Tibial nerve (tissue), 4 donors: Measurements from ENCODE around the gene CREG2. TPM values are rescaled to one million over a fixed set of nuclear protein-coding genes. Genes with fewer than 3 reads are reported as not detected.

ENCODE experiments used
- DNase-seq, 2 donors: peaks; one replicate each; pipeline ENCODE4 v3.0.0-alpha.2; 2019; ENCODE audit warnings: low spot score in 2 of 2
- H3K27ac ChIP-seq, 4 donors: fragments of 200-600 bp; sonication (generic) in 3 of 4; one replicate each; pipeline ENCODE4 v1.5.1; 2017 to 2019; ENCODE audit warnings: mild to moderate bottlenecking in 1 of 4
- H3K27me3 ChIP-seq, 2 donors: fragments of 200-600 bp; sonication (generic) in 1 of 2; one replicate each; pipeline versions ENCODE4 v1.5.1 to v1.6.0; 2017 to 2019
- H3K36me3 ChIP-seq, 3 donors: fragments of 200-600 bp; sonication (generic); one replicate each; pipeline ENCODE4 v1.5.1; 2018 to 2019
- H3K4me1 ChIP-seq, 4 donors: fragments of 200-600 bp; sonication (generic) in 3 of 4; one replicate each; pipeline ENCODE4 v1.5.1; 2017 to 2019
- H3K4me3 ChIP-seq, 4 donors: fragments of 200-600 bp; sonication (generic) in 3 of 4; one replicate each; pipeline ENCODE4 v1.5.1; 2017 to 2019; ENCODE audit warnings: mild to moderate bottlenecking in 1 of 4, moderate library complexity in 1 of 4
- H3K9me3 ChIP-seq, 4 donors: fragments of 200-600 bp; sonication (generic) in 3 of 4; one replicate each; pipeline ENCODE4 v1.5.1; 2017 to 2019
- CTCF ChIP-seq, 5 experiments: fragments of 200-600 bp in 3 of 5; fragments of 450-650 bp in 2 of 5; sonication (generic) in 3 of 5; IDR thresholded peaks; one replicate each; pipeline ENCODE4 v1.5.1; 2016 to 2019; ENCODE audit warnings: antibody characterized with exemption in 5 of 5, mild to moderate bottlenecking in 3 of 5, moderate library complexity in 2 of 5
- EP300 ChIP-seq, 2 donors: sonication (generic); formaldehyde crosslinking; IDR thresholded peaks; one replicate each; pipeline ENCODE4 v1.6.1; 2017; ENCODE audit warnings: antibody characterized with exemption in 2 of 2, mild to moderate bottlenecking in 1 of 2
- POLR2A ChIP-seq, 2 donors: fragments of 450-650 bp; IDR thresholded peaks; one replicate each; pipeline ENCODE4 v1.6.1; 2017; ENCODE audit warnings: antibody characterized with exemption in 2 of 2, mild to moderate bottlenecking in 2 of 2, moderate library complexity in 2 of 2
- WGBS, 2 donors: methylation state at CpG; one replicate each; pipeline ENCODE4 v1.1.5; 2018; 5-methylcytosine and 5-hydroxymethylcytosine counted together
- total RNA-seq, 4 donors: library from RNA; depleted of rRNA; stranded (reverse); fragments of >200 nt; gene quantifications; one replicate each; pipeline ENCODE4 v1.1.0, GENCODE V29; 2016

The CREG2 gene
- total RNA-seq, 4 donors from 2014 or later, result not detected

- H3K4me3 ChIP-seq, result no peak overlapping the region
- WGBS, 2 donors, result 75 to 78% methylated on average over 5 of the region's 5 CpGs
Observed at GRCh38 chr2:101416609-101417008, 29.3 kb upstream of the CREG2 start.

GRCh38 chr2:101415884-101416283 is 28.6 kb upstream of the CREG2 start:
- no peak for TF ChIP-seq CTCF (IDR thresholded peaks at IDR 0.05)
- DNase-seq, result no peak
- Histone ChIP-seq H3K27me3 (no peaks in the 10 kb centered on the region), H3K36me3 (no peaks in the 10 kb centered on the region), H3K4me3 (no peak overlapping the region), H3K4me1 (peaks cover 0 to 5% (median 0%) of the 10 kb centered on the region in 4 donors), H3K9me3 (no peaks in the 10 kb centered on the region), H3K27ac (no peak overlapping the region)
- WGBS, 2 donors, result 86 to 92% methylated on average over 3 of the region's 3 CpGs

More at GRCh38 chr2:101416609-101417008, 29.3 kb upstream of the CREG2 start:
- Histone ChIP-seq H3K36me3 (no peaks in the 10 kb centered on the region), H3K9me3 (no peaks in the 10 kb centered on the region), H3K27me3 (no peaks in the 10 kb centered on the region), H3K27ac (no peak overlapping the region), H3K4me1 (peaks cover 0 to 5% (median 0%) of the 10 kb centered on the region in 4 donors)
- no peak for TF ChIP-seq EP300 (IDR thresholded peaks at IDR 0.05)
- no peak for DNase-seq

- no peak for DNase-seq
- no peak overlapping the region for H3K4me3 ChIP-seq
- TF ChIP-seq CTCF (IDR thresholded peaks at IDR 0.05) (no peak), POLR2A (IDR thresholded peaks at IDR 0.05) (no peak), EP300 (IDR thresholded peaks at IDR 0.05) (no peak)
- no peaks in the 10 kb centered on the region for H3K27me3 ChIP-seq
- H3K4me1 ChIP-seq, result peaks cover 0 to 5% (median 0%) of the 10 kb centered on the region in 4 donors
- H3K27ac ChIP-seq, result no peak overlapping the region
- H3K9me3 ChIP-seq, result no peaks in the 10 kb centered on the region
- H3K36me3 ChIP-seq, result no peaks in the 10 kb centered on the region
- 96 to 98% methylated on average over 2 of the region's 2 CpGs for WGBS, 2 donors
Observed at GRCh38 chr2:101415220-101415619, 27.9 kb upstream of the CREG2 start.

- Histone ChIP-seq H3K4me3 (no peak overlapping the region), H3K27ac (no peak overlapping the region), H3K9me3 (no peaks in the 10 kb centered on the region), H3K4me1 (no peaks in the 10 kb centered on the region), H3K36me3 (no peaks in the 10 kb centered on the region), H3K27me3 (no peaks in the 10 kb centered on the region)
- no peak for DNase-seq
- WGBS, 2 donors, result 82 to 84% methylated on average over 9 of the region's 9 CpGs
- TF ChIP-seq POLR2A (IDR thresholded peaks at IDR 0.05) (no peak), EP300 (IDR thresholded peaks at IDR 0.05) (no peak), CTCF (IDR thresholded peaks at IDR 0.05) (no peak)
Observed at GRCh38 chr2:101412092-101412694, 24.9 kb upstream of the CREG2 start.

- H3K4me1 ChIP-seq, result no peaks in the 10 kb centered on the region
- no peak overlapping the region for H3K27ac ChIP-seq
- DNase-seq, result no peak
- no peak overlapping the region for H3K4me3 ChIP-seq
- no peaks in the 10 kb centered on the region for H3K36me3 ChIP-seq
- TF ChIP-seq EP300 (IDR thresholded peaks at IDR 0.05), result no peak
- no peak for TF ChIP-seq POLR2A (IDR thresholded peaks at IDR 0.05)
- no peak for TF ChIP-seq CTCF (IDR thresholded peaks at IDR 0.05)
- WGBS, 2 donors, result 78 to 82% methylated on average over 5 of the region's 5 CpGs
- no peaks in the 10 kb centered on the region for H3K27me3 ChIP-seq
- no peaks in the 10 kb centered on the region for H3K9me3 ChIP-seq
Observed at GRCh38 chr2:101410746-101411145, 23.4 kb upstream of the CREG2 start.

GRCh38 chr2:101410114-101410513 is 22.8 kb upstream of the CREG2 start:
- H3K27ac ChIP-seq, result no peak overlapping the region
- no peak for TF ChIP-seq POLR2A (IDR thresholded peaks at IDR 0.05)
- no peak for TF ChIP-seq EP300 (IDR thresholded peaks at IDR 0.05)
- TF ChIP-seq CTCF (IDR thresholded peaks at IDR 0.05), result no peak
- no peak overlapping the region for H3K4me3 ChIP-seq
- H3K27me3 ChIP-seq, result no peaks in the 10 kb centered on the region
- no peaks in the 10 kb centered on the region for H3K4me1 ChIP-seq
- DNase-seq, result no peak
- H3K36me3 ChIP-seq, result no peaks in the 10 kb centered on the region
- 85 to 97% methylated on average over 5 of the region's 5 CpGs for WGBS, 2 donors
- no peaks in the 10 kb centered on the region for H3K9me3 ChIP-seq
